HepG2 (cell line): Measurements from ENCODE around the gene TUFM. TPM values are rescaled to one million over a fixed set of nuclear protein-coding genes. Genes with fewer than 3 reads are reported as not detected.

Experiments
- AGO1 ChIP-seq: fragments of 200-400 bp; formaldehyde crosslinking; IDR thresholded peaks from 2 replicates; pipeline ENCODE4 v1.6.1; 2017; ENCODE audit warnings: mild to moderate bottlenecking, low read depth, low read length, moderate library complexity; ENCODE audit not compliant: poor library complexity, severe bottlenecking
- ASH2L ChIP-seq: fragments of 300-600, 200-600 bp; sonication (generic); IDR thresholded peaks from 2 replicates; pipeline ENCODE4 v1.7.0; 2017; ENCODE audit warnings: low read depth, mild to moderate bottlenecking, moderate library complexity, mixed read lengths, low read length; ENCODE audit not compliant: insufficient read length
- CENPBD1 ChIP-seq: sonication (generic); formaldehyde crosslinking; IDR thresholded peaks from 2 replicates; pipeline ENCODE4 v1.8.0; 2022; ENCODE audit warnings: missing genetic modification reagents, low read depth, mild to moderate bottlenecking, borderline replicate concordance
- GLMP ChIP-seq: sonication (generic); formaldehyde crosslinking; IDR thresholded peaks from 2 replicates; pipeline ENCODE4 v1.9.0; 2021; ENCODE audit warnings: missing genetic modification reagents, mild to moderate bottlenecking, borderline replicate concordance
- HES4 ChIP-seq: sonication (generic); formaldehyde crosslinking; IDR thresholded peaks from 2 replicates; pipeline ENCODE4 v1.9.0; 2021; ENCODE audit warnings: mild to moderate bottlenecking, missing genetic modification reagents, borderline replicate concordance
- HNF1A ChIP-seq, 2 experiments: sonication (generic) in 1 of 2; formaldehyde crosslinking in 1 of 2; IDR thresholded peaks; 2 replicates each; pipeline versions ENCODE4 v1.4.0 to v1.6.1; 2016 to 2020; ENCODE audit warnings: borderline replicate concordance in 1 of 2, low read depth in 1 of 2, mild to moderate bottlenecking in 1 of 2, missing genetic modification reagents in 1 of 2
- HOXD1 ChIP-seq: sonication (generic); formaldehyde crosslinking; IDR thresholded peaks from 2 replicates; pipeline ENCODE4 v1.5.0; 2020; ENCODE audit warnings: missing genetic modification reagents
- IKZF1 ChIP-seq: fragments of 450-650 bp; IDR thresholded peaks from 2 replicates; pipeline ENCODE4 v1.7.1; 2016
- SMAD9 ChIP-seq: sonication (generic); formaldehyde crosslinking; IDR thresholded peaks from 2 replicates; pipeline ENCODE4 v1.5.1; 2020; ENCODE audit warnings: mild to moderate bottlenecking, missing genetic modification reagents
- ZBTB42 ChIP-seq: sonication (generic); formaldehyde crosslinking; IDR thresholded peaks from 2 replicates; pipeline ENCODE4 v1.5.0; 2020; ENCODE audit warnings: mild to moderate bottlenecking, missing genetic modification reagents
- ZMAT3 ChIP-seq: sonication (generic); formaldehyde crosslinking; conservative IDR thresholded peaks from 2 replicates; pipeline ENCODE4 v1.7.0; 2021; ENCODE audit warnings: missing genetic modification reagents
- ZNF205 ChIP-seq: IDR thresholded peaks from 2 replicates; pipeline ENCODE4 v1.6.1; 2018; ENCODE audit warnings: missing biosample characterization, missing genetic modification reagents
- ZNF556 ChIP-seq: sonication (generic); formaldehyde crosslinking; IDR thresholded peaks from 2 replicates; pipeline ENCODE4 v1.4.0; 2020; ENCODE audit warnings: mild to moderate bottlenecking, missing genetic modification reagents, borderline replicate concordance
- ZNF713 ChIP-seq: sonication (generic); formaldehyde crosslinking; IDR thresholded peaks from 2 replicates; pipeline ENCODE4 v1.4.0; 2020; ENCODE audit warnings: mild to moderate bottlenecking, missing genetic modification reagents
- ZNF788 ChIP-seq: sonication (generic); formaldehyde crosslinking; IDR thresholded peaks from 2 replicates; pipeline ENCODE4 v1.5.0; 2020; ENCODE audit warnings: mild to moderate bottlenecking, missing genetic modification reagents, borderline replicate concordance
- ZNF790 ChIP-seq: sonication (generic); formaldehyde crosslinking; IDR thresholded peaks from 2 replicates; pipeline ENCODE4 v1.8.0; 2022; ENCODE audit warnings: missing genetic modification reagents, mild to moderate bottlenecking, borderline replicate concordance
- ZSCAN5A ChIP-seq: sonication (generic); formaldehyde crosslinking; IDR thresholded peaks from 2 replicates; pipeline ENCODE4 v1.8.0; 2022; ENCODE audit warnings: mild to moderate bottlenecking, missing genetic modification reagents, borderline replicate concordance
- polyA plus RNA-seq, 8 experiments: library from polyadenylated mRNA; depleted of rRNA in 3 of 8; stranded (reverse) in 7 of 8; unstranded in 1 of 8; fragments of >200 nt; fragmentation: Illumina TruSeq in 4 of 8; extraction: Trizol in 4 of 8; gene quantifications; 2 replicates each; pipeline versions ENCODE4 v1.2.1 to v1.2.3, GENCODE V29; 2011 to 2016; ENCODE audit warnings: low read depth in 4 of 8, missing spikeins in 1 of 8, mixed read lengths in 1 of 8; ENCODE audit not compliant: insufficient read depth in 1 of 8
- total RNA-seq, 5 experiments: library from RNA; depleted of rRNA; stranded (reverse); fragments of >200 nt; fragmentation: Illumina TruSeq; extraction: Trizol; gene quantifications; 2 replicates each; pipeline ENCODE4 v1.2.3, GENCODE V29; 2016; ENCODE audit warnings: low read depth in 1 of 5
- TF ChIP-seq, protein P1 (sequence below): sonication (generic); formaldehyde crosslinking; IDR thresholded peaks from 2 replicates; pipeline ENCODE4 v1.5.1; 2020; ENCODE audit warnings: mild to moderate bottlenecking, missing genetic modification reagents, moderate library complexity

TUFM gene
- total and polyA plus RNA-seq, 2 of the 13 experiments (the other 11 are each of a cell fraction or from before 2014, with no cell fraction given): 206 to 298 TPM

DNA sequence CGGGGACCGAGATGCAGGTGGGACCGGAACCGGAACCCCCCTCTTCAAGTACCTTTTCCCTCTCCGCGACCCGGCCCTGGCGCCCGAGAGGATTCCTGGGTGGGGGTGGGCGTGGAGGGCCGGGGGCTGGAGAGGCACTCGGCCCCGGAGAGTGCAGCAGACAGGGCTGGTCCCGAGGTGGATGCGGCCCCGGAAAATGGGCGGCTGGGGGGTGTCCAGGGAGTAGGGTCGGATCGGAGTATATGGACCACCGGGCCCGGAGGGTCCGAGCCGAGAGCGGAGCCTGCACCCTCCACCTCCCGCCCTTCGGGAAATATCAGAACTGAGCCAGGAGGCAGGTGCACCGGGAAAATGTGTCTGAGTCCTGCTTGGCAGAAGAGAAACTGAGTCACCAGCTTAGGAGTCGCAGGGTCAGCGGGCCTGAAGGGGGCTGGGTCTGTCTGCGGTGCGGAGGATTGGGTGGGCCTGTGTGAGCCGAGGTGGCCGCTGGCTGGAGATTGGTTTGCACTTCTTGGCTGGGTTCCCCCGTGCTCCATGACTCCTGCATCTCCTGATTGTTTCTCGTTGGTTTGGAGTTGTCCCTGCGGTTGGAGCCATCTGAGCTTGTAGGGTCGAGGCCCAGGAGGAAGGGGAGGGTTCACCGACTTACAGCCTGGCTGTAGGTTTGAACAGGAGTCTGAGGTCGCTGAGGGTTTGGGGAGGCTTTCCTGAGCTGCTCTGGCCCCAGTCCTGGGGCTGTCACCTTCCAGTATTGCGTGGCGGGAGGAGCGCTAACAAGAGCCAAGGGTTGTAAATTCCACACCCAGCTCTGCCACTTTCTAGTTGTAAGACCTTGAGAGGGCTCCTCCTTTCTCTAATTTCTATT is 18.0 kb upstream of the TUFM start (continued):
- 0 out of 2 replicates have a peak, but pooled peaks have one; percentile 3 for TF ChIP-seq ZNF556
- TF ChIP-seq IKZF1: no peak
- 0 out of 2 replicates have a peak, but pooled peaks have one; percentile 17 for TF ChIP-seq HOXD1 (CRISPR knock-in tag)
- TF ChIP-seq ZBTB42 (CRISPR knock-in tag): peak; percentile 75
- TF ChIP-seq SMAD9 (CRISPR knock-in tag): 0 out of 2 replicates have a peak, but pooled peaks have one; percentile 27
- TF ChIP-seq ZSCAN5A (CRISPR knock-in tag): no peak
- TF ChIP-seq ZNF788 (CRISPR knock-in tag): 0 out of 2 replicates have a peak, but pooled peaks have one; percentile 10
- TF ChIP-seq HES4 (CRISPR knock-in tag): 0 out of 2 replicates have a peak, but pooled peaks have one; percentile 14
- no peak for TF ChIP-seq HNF1A (IDR thresholded peaks at IDR 0.05; ENCODE audit: low read depth)
- TF ChIP-seq HNF1A (CRISPR knock-in tag; IDR thresholded peaks at IDR 0.05; ENCODE audit: borderline replicate concordance): peak; percentile 1; the same call in 1 of the 2 replicates
- peak; percentile 39; the same call in 1 of the 2 replicates for TF ChIP-seq ZNF713 (CRISPR knock-in tag)
- peak; percentile 2 for TF ChIP-seq ASH2L
- TF ChIP-seq, protein P1, sequence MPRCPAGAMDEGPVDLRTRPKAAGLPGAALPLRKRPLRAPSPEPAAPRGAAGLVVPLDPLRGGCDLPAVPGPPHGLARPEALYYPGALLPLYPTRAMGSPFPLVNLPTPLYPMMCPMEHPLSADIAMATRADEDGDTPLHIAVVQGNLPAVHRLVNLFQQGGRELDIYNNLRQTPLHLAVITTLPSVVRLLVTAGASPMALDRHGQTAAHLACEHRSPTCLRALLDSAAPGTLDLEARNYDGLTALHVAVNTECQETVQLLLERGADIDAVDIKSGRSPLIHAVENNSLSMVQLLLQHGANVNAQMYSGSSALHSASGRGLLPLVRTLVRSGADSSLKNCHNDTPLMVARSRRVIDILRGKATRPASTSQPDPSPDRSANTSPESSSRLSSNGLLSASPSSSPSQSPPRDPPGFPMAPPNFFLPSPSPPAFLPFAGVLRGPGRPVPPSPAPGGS (CRISPR knock-in tag): 0 out of 2 replicates have a peak, but pooled peaks have one; percentile 26
- TF ChIP-seq ZNF205 (CRISPR knock-in tag): peak; percentile 51; the same call in 1 of the 2 replicates
- TF ChIP-seq ZMAT3 (CRISPR knock-in tag): 0 out of 2 replicates have a peak, but pooled peaks have one; percentile 25
- peak; percentile 5 for TF ChIP-seq AGO1
- 0 out of 2 replicates have a peak, but pooled peaks have one; percentile 9 for TF ChIP-seq ZNF790 (CRISPR knock-in tag)
- no peak for TF ChIP-seq GLMP (CRISPR knock-in tag)
- TF ChIP-seq CENPBD1: no peak
